HepG2 (cell line): Measurements from ENCODE around the gene SLFNL1. TPM values are rescaled to one million over a fixed set of nuclear protein-coding genes. Genes with fewer than 3 reads are reported as not detected.

ENCODE experiments used
- BCL6 ChIP-seq: IDR thresholded peaks from 2 replicates; pipeline ENCODE4 v1.6.1; 2016; ENCODE audit warnings: missing genetic modification reagents, missing compliant biosample characterization
- EED ChIP-seq: sonication (generic); formaldehyde crosslinking; IDR thresholded peaks from 2 replicates; pipeline ENCODE4 v1.5.0; 2020; ENCODE audit warnings: mild to moderate bottlenecking, missing genetic modification reagents
- IRX3 ChIP-seq: sonication (generic); formaldehyde crosslinking; IDR thresholded peaks from 2 replicates; pipeline ENCODE4 v1.8.1; 2023; ENCODE audit warnings: mild to moderate bottlenecking, low read depth, missing genetic modification reagents, borderline replicate concordance
- JDP2 ChIP-seq: sonication (generic); formaldehyde crosslinking; IDR thresholded peaks from 2 replicates; pipeline ENCODE4 v1.8.1; 2022; ENCODE audit warnings: missing genetic modification reagents, borderline replicate concordance
- KDM2A ChIP-seq: sonication (generic); formaldehyde crosslinking; IDR thresholded peaks from 2 replicates; pipeline ENCODE4 v1.4.0; 2020; ENCODE audit warnings: low read depth, missing genetic modification reagents, borderline replicate concordance
- LCORL ChIP-seq, 2 experiments: fragments of 450-650 bp in 1 of 2; sonication (generic) in 1 of 2; formaldehyde crosslinking in 1 of 2; IDR thresholded peaks; 2 replicates each; pipeline versions ENCODE4 v1.5.0 to v1.6.1; 2017 to 2020; ENCODE audit warnings: antibody characterized with exemption in 1 of 2, missing genetic modification reagents in 1 of 2
- NFE2L2 ChIP-seq: fragments of 150-350 bp; IDR thresholded peaks from 2 replicates; pipeline ENCODE4 v1.6.1; 2014; ENCODE audit warnings: low read length
- PRMT3 ChIP-seq: sonication (generic); formaldehyde crosslinking; IDR thresholded peaks from 2 replicates; pipeline ENCODE4 v1.8.1; 2022; ENCODE audit warnings: low read depth, mild to moderate bottlenecking, moderate library complexity, missing genetic modification reagents, borderline replicate concordance
- RAD21 ChIP-seq: fragments of 450-650 bp; formaldehyde crosslinking; IDR thresholded peaks from 2 replicates; pipeline ENCODE4 v1.5.0; 2020; ENCODE audit warnings: mild to moderate bottlenecking
- RARA ChIP-seq: IDR thresholded peaks from 2 replicates; pipeline ENCODE4 v1.6.1; 2016; ENCODE audit warnings: missing genetic modification reagents, missing compliant biosample characterization
- RBAK ChIP-seq: sonication (generic); formaldehyde crosslinking; IDR thresholded peaks from 2 replicates; pipeline ENCODE4 v1.5.1; 2020; ENCODE audit warnings: mild to moderate bottlenecking, missing genetic modification reagents
- SCMH1 ChIP-seq: sonication (generic); formaldehyde crosslinking; IDR thresholded peaks from 2 replicates; pipeline ENCODE4 v1.9.0; 2021; ENCODE audit warnings: missing genetic modification reagents, mild to moderate bottlenecking, borderline replicate concordance
- STAG1 ChIP-seq: sonication (generic); formaldehyde crosslinking; IDR thresholded peaks from 2 replicates; pipeline ENCODE4 v1.4.0; 2020; ENCODE audit warnings: missing genetic modification reagents
- ZC3H13 ChIP-seq: sonication (generic); formaldehyde crosslinking; IDR thresholded peaks from 2 replicates; pipeline ENCODE4 v1.8.1; 2023; ENCODE audit warnings: mild to moderate bottlenecking, missing genetic modification reagents, moderate library complexity
- ZNF263 ChIP-seq: sonication (generic); formaldehyde crosslinking; IDR thresholded peaks from 2 replicates; pipeline ENCODE4 v1.4.0; 2020; ENCODE audit warnings: missing genetic modification reagents
- ZNF383 ChIP-seq: sonication (generic); formaldehyde crosslinking; IDR thresholded peaks from 2 replicates; pipeline ENCODE4 v1.4.0; 2020; ENCODE audit warnings: missing genetic modification reagents, mild to moderate bottlenecking, borderline replicate concordance
- ZNF501 ChIP-seq: sonication (generic); formaldehyde crosslinking; IDR thresholded peaks from 2 replicates; pipeline ENCODE4 v1.5.1; 2020; ENCODE audit warnings: mild to moderate bottlenecking, moderate library complexity, missing genetic modification reagents
- ZNF746 ChIP-seq: sonication (generic); formaldehyde crosslinking; IDR thresholded peaks from 2 replicates; pipeline ENCODE4 v1.8.0; 2022; ENCODE audit warnings: mild to moderate bottlenecking, missing genetic modification reagents
- ZNF747 ChIP-seq: sonication (generic); formaldehyde crosslinking; IDR thresholded peaks from 2 replicates; pipeline ENCODE4 v1.8.1; 2023; ENCODE audit warnings: missing genetic modification reagents, mild to moderate bottlenecking, borderline replicate concordance
- ZNF878 ChIP-seq: sonication (generic); formaldehyde crosslinking; IDR thresholded peaks from 2 replicates; pipeline ENCODE4 v1.8.1; 2023; ENCODE audit warnings: mild to moderate bottlenecking, missing genetic modification reagents, moderate library complexity
- polyA plus RNA-seq, 8 experiments: library from polyadenylated mRNA; depleted of rRNA in 3 of 8; stranded (reverse) in 7 of 8; unstranded in 1 of 8; fragments of >200 nt; fragmentation: Illumina TruSeq in 4 of 8; extraction: Trizol in 4 of 8; gene quantifications; 2 replicates each; pipeline versions ENCODE4 v1.2.1 to v1.2.3, GENCODE V29; 2011 to 2016; ENCODE audit warnings: low read depth in 4 of 8, missing spikeins in 1 of 8, mixed read lengths in 1 of 8; ENCODE audit not compliant: insufficient read depth in 1 of 8
- total RNA-seq, 5 experiments: library from RNA; depleted of rRNA; stranded (reverse); fragments of >200 nt; fragmentation: Illumina TruSeq; extraction: Trizol; gene quantifications; 2 replicates each; pipeline ENCODE4 v1.2.3, GENCODE V29; 2016; ENCODE audit warnings: low read depth in 1 of 5
- TF ChIP-seq, protein P1 (sequence below): IDR thresholded peaks from 2 replicates; pipeline ENCODE4 v1.6.1; 2016; ENCODE audit warnings: missing genetic modification reagents, missing compliant biosample characterization
- TF ChIP-seq, protein P2 (sequence below): sonication (generic); formaldehyde crosslinking; IDR thresholded peaks from 2 replicates; pipeline ENCODE4 v1.8.1; 2023; ENCODE audit warnings: mild to moderate bottlenecking, inconsistent platforms, moderate library complexity, missing genetic modification reagents, borderline replicate concordance
- TF ChIP-seq, protein P3 (sequence below): sonication (generic); formaldehyde crosslinking; IDR thresholded peaks from 2 replicates; pipeline ENCODE4 v1.8.0; 2022; ENCODE audit warnings: mild to moderate bottlenecking, missing genetic modification reagents, moderate library complexity
- TF ChIP-seq, protein P4 (sequence below): sonication (generic); formaldehyde crosslinking; IDR thresholded peaks from 2 replicates; pipeline ENCODE4 v1.4.0; 2020; ENCODE audit warnings: missing genetic modification reagents

The SLFNL1 gene
- total and polyA plus RNA-seq, 2 of the 13 experiments (the other 11 are each of a cell fraction or from before 2014, with no cell fraction given) = 0.07 to 0.20 TPM

DNA sequence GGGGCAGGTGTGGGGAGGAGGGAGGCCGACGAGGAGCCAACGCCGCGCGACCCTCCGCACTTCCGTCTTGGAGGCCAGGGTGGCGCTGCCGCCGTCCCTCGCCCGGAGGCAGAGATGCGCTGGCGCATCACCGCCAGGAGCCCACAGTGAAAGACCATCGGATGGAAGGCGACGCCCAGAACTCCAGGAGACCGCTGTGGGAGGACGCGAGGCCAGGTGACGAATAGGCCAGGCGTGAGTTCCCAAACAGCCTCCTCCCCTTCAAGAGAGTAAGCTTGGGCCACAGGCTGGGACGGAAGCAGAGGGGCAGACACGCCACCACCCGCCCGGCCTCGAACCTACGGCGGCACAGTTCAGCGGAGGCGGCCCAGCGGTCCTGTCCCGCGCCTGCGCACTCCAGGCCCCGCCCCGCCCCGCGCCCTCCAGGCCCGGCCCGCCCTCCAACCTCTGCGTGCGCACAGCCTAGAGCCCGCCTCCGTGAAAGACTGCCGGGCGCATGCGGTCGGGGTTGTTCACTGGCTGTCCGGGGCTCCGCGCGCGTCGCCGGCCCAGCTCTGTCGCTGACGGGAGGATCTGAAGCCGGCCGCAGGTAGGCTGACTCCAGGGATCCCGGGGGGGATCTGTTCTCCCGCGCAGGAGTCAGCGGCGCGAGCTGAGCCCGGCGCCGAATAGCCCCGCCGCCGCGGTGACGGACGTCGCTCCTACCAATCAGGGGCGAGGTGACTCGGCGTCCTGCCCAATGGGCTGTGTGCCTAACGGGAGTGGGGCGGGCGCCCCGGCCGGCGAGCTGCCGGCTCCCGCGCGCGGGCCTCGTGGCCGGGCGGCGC is 42.1 kb downstream of the SLFNL1 start, which contains the start of gene CTPS1 (continued):
- TF ChIP-seq ZNF501 (CRISPR knock-in tag) = 0 out of 2 replicates have a peak, but pooled peaks have one; percentile 54
- TF ChIP-seq ZNF383 = no peak
- no peak; the same call in 1 of the 2 replicates for TF ChIP-seq RAD21 (CRISPR knock-in tag)
- TF ChIP-seq ZC3H13 (CRISPR knock-in tag) = 0 out of 2 replicates have a peak, but pooled peaks have one; percentile 61
- peak; percentile 96 for TF ChIP-seq EED
- peak; percentile 89; the same call in 1 of the 2 replicates for TF ChIP-seq ZNF747 (CRISPR knock-in tag)
- TF ChIP-seq NFE2L2 = no peak
- TF ChIP-seq KDM2A (CRISPR knock-in tag) = peak; percentile 53; the same call in 1 of the 2 replicates
- TF ChIP-seq, protein P1, sequence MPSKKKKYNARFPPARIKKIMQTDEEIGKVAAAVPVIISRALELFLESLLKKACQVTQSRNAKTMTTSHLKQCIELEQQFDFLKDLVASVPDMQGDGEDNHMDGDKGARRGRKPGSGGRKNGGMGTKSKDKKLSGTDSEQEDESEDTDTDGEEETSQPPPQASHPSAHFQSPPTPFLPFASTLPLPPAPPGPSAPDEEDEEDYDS (CRISPR knock-in tag) = peak; percentile 80
- TF ChIP-seq, protein P2, sequence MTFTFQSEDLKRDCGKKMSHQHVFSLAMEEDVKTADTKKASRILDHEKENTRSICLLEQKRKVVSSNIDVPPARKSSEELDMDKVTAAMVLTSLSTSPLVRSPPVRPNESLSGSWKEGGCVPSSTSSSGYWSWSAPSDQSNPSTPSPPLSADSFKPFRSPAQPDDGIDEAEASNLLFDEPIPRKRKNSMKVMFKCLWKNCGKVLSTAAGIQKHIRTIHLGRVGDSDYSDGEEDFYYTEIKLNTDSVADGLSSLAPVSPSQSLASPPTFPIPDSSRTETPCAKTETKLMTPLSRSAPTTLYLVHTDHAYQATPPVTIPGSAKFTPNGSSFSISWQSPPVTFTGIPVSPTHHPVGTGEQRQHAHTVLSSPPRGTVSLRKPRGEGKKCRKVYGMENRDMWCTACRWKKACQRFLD = peak; percentile 47; the same call in 1 of the 2 replicates
- no peak for TF ChIP-seq STAG1 (CRISPR knock-in tag)
- TF ChIP-seq JDP2 (CRISPR knock-in tag) = peak; percentile 65; the same call in 1 of the 2 replicates
- TF ChIP-seq IRX3 (CRISPR knock-in tag) = no peak; the same call in 1 of the 2 replicates
- no peak for TF ChIP-seq RARA (CRISPR knock-in tag)
- TF ChIP-seq ZNF263 = 0 out of 2 replicates have a peak, but pooled peaks have one; percentile 1
- 0 out of 2 replicates have a peak, but pooled peaks have one; percentile 29 for TF ChIP-seq ZNF746 (CRISPR knock-in tag)
- TF ChIP-seq RBAK = no peak
- TF ChIP-seq, protein P3, sequence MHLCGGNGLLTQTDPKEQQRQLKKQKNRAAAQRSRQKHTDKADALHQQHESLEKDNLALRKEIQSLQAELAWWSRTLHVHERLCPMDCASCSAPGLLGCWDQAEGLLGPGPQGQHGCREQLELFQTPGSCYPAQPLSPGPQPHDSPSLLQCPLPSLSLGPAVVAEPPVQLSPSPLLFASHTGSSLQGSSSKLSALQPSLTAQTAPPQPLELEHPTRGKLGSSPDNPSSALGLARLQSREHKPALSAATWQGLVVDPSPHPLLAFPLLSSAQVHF (CRISPR knock-in tag) = no peak
- TF ChIP-seq, protein P4, sequence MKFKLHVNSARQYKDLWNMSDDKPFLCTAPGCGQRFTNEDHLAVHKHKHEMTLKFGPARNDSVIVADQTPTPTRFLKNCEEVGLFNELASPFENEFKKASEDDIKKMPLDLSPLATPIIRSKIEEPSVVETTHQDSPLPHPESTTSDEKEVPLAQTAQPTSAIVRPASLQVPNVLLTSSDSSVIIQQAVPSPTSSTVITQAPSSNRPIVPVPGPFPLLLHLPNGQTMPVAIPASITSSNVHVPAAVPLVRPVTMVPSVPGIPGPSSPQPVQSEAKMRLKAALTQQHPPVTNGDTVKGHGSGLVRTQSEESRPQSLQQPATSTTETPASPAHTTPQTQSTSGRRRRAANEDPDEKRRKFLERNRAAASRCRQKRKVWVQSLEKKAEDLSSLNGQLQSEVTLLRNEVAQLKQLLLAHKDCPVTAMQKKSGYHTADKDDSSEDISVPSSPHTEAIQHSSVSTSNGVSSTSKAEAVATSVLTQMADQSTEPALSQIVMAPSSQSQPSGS (CRISPR knock-in tag) = 0 out of 2 replicates have a peak, but pooled peaks have one; percentile 23
- TF ChIP-seq ZNF878 (CRISPR knock-in tag) = no peak
- no peak for TF ChIP-seq BCL6
- no peak for TF ChIP-seq SCMH1 (CRISPR knock-in tag)
- 0 out of 2 replicates have a peak, but pooled peaks have one; percentile 27 for TF ChIP-seq PRMT3 (CRISPR knock-in tag)
- no peak for TF ChIP-seq LCORL (IDR thresholded peaks at IDR 0.05)
- TF ChIP-seq LCORL (CRISPR knock-in tag; IDR thresholded peaks at IDR 0.05) = peak; percentile 42; the same call in 1 of the 2 replicates
